K562 (cell line): Measurements from ENCODE around the gene MCM3. TPM values are rescaled to one million over a fixed set of nuclear protein-coding genes. Genes with fewer than 3 reads are reported as not detected.

Experiments
- ATF1 ChIP-seq, 2 experiments: fragments of 450-650 bp in 1 of 2; IDR thresholded peaks; 2 replicates each; pipeline ENCODE4 v1.6.1; 2016; ENCODE audit warnings: missing compliant biosample characterization in 1 of 2, missing genetic modification characterization in 1 of 2
- HMGN3 ChIP-seq: IDR thresholded peaks from 2 replicates; pipeline ENCODE4 v1.6.1; 2011; ENCODE audit warnings: borderline replicate concordance, low read depth, mild to moderate bottlenecking, mixed read lengths, low read length; ENCODE audit not compliant: insufficient read length; ENCODE audit errors: extremely low read depth
- MTA1 ChIP-seq: fragments of 450-650 bp; IDR thresholded peaks from 2 replicates; pipeline ENCODE4 v1.6.1; 2017; ENCODE audit warnings: borderline replicate concordance
- MYBL2 ChIP-seq, 2 experiments: fragments of 450-650 bp in 1 of 2; sonication (generic) in 1 of 2; formaldehyde crosslinking in 1 of 2; IDR thresholded peaks; 2 replicates each; pipeline versions ENCODE4 v1.6.1 to v1.8.1; 2017 to 2022; ENCODE audit warnings: borderline replicate concordance in 1 of 2, inconsistent platforms in 1 of 2, low read depth in 1 of 2, mild to moderate bottlenecking in 1 of 2, missing genetic modification reagents in 1 of 2, moderate library complexity in 1 of 2
- PHF20 ChIP-seq: fragments of 450-650 bp; IDR thresholded peaks from 2 replicates; pipeline ENCODE4 v1.6.1; 2018; ENCODE audit not compliant: partially characterized antibody
- POLR2H ChIP-seq: IDR thresholded peaks from 2 replicates; pipeline ENCODE4 v1.6.1; 2016; ENCODE audit warnings: missing genetic modification characterization, low read depth, mild to moderate bottlenecking, control low read depth, missing compliant biosample characterization, moderate library complexity
- SMAD1 ChIP-seq: fragments of 150-350 bp; IDR thresholded peaks from 2 replicates; pipeline ENCODE4 v1.6.1; 2014; ENCODE audit warnings: low read length, low read depth; ENCODE audit not compliant: partially characterized antibody
- polyA plus RNA-seq, 8 experiments: library from polyadenylated mRNA; depleted of rRNA in 4 of 8; stranded (reverse) in 5 of 8; unstranded in 3 of 8; fragments of >200 nt; fragmentation: Nextera tagmentation in 2 of 8; fragmentation: Illumina TruSeq in 1 of 8; extraction: Ambion mirVana in 2 of 8; extraction: Trizol in 1 of 8; gene quantifications; 2 replicates each; pipeline versions ENCODE4 v1.2.1 to v1.2.3, GENCODE V29; 2011 to 2014; ENCODE audit warnings: inconsistent platforms in 1 of 8, missing spikeins in 1 of 8
- total RNA-seq, 7 experiments: library from RNA; depleted of rRNA in 6 of 7; stranded (reverse); fragments of >200 nt in 6 of 7; fragmentation: Illumina TruSeq in 2 of 7; extraction: Trizol in 2 of 7; gene quantifications; 2 replicates each; pipeline versions ENCODE4 v1.2.1 to v1.2.3, GENCODE V29; 2011 to 2021; ENCODE audit warnings: low replicate concordance in 1 of 7
- TF ChIP-seq, protein P1 (sequence below): fragments of 450-650 bp; IDR thresholded peaks from 2 replicates; pipeline ENCODE4 v1.6.1; 2016; ENCODE audit warnings: borderline replicate concordance
- TF ChIP-seq, protein P2 (sequence below), 3 experiments: IDR thresholded peaks in 2 of 3; conservative IDR thresholded peaks in 1 of 3; 2 replicates each; pipeline ENCODE4 v1.5.1; 2011 to 2012; ENCODE audit warnings: low read length in 3 of 3, mild to moderate bottlenecking in 3 of 3, control low read depth in 2 of 3, improper control_type of control experiment in 1 of 3, inconsistent platforms in 1 of 3, low read depth in 1 of 3, mixed read lengths in 1 of 3, moderate library complexity in 1 of 3; ENCODE audit not compliant: insufficient read depth in 2 of 3
- TF ChIP-seq, protein P3 (sequence below), 2 experiments: IDR thresholded peaks; 2 replicates each; pipeline ENCODE4 v1.6.1; 2011; ENCODE audit warnings: borderline replicate concordance in 1 of 2, control low read depth in 1 of 2, low read depth in 1 of 2, low read length in 1 of 2, mild to moderate bottlenecking in 1 of 2, mixed read lengths in 1 of 2, moderate library complexity in 1 of 2; ENCODE audit not compliant: insufficient read depth in 1 of 2, insufficient read length in 1 of 2, poor library complexity in 1 of 2, severe bottlenecking in 1 of 2; ENCODE audit errors: extremely low read depth in 1 of 2
- TF ChIP-seq, protein P4 (sequence below): fragments of 250-450 bp; sonication (Bioruptor Pico); IDR thresholded peaks from 2 replicates; pipeline ENCODE4 v1.4.0; 2020

MCM3 gene
- total and polyA plus RNA-seq, 9 of the 15 experiments (the other 6 are each of a cell fraction or from before 2014, with no cell fraction given) = 76.1 to 270 (median 250) TPM

DNA sequence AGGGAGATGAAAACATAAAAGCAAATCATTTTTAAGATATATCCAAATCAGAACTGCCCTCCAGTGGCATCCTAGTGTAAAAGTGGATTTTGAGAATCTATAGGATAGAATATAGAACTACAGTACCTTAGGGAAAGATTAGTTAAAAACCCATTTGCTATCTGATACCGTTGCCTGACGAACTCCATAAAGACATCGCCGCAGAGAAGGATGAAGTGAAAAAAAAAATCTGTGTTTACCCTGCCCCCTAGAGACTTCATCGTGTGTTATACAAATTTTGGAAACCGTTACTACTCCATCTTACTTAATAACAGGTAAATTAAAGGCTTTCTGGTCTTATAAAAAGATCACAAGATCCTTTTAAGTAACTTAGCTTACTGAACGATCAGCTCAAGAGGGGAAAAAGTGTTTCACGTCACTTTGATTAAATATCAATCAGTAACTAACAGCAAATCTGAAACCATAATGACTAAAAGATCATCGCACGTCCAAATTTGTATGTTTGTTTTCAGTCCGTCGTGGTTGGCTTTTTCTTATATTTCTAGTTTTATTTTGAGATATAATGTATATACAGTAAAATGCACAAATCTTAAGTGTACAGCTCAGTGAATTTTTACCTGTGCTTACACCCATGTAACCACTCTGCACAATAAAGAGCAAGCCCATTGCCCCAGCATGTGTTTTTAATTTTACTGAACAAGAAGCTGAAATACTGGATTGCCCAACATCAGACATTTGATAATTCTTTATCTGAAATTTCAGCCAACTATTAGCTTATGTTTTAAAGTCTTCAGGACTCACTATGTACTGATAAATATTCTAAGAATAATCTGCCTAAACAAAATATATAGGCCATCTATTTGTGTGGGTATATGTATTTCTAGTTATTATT, 881 bp upstream of the MCM3 start (continued):
- TF ChIP-seq, protein P1, sequence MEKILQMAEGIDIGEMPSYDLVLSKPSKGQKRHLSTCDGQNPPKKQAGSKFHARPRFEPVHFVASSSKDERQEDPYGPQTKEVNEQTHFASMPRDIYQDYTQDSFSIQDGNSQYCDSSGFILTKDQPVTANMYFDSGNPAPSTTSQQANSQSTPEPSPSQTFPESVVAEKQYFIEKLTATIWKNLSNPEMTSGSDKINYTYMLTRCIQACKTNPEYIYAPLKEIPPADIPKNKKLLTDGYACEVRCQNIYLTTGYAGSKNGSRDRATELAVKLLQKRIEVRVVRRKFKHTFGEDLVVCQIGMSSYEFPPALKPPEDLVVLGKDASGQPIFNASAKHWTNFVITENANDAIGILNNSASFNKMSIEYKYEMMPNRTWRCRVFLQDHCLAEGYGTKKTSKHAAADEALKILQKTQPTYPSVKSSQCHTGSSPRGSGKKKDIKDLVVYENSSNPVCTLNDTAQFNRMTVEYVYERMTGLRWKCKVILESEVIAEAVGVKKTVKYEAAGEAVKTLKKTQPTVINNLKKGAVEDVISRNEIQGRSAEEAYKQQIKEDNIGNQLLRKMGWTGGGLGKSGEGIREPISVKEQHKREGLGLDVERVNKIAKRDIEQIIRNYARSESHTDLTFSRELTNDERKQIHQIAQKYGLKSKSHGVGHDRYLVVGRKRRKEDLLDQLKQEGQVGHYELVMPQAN = no peak
- no peak for TF ChIP-seq SMAD1
- TF ChIP-seq, protein P2, sequence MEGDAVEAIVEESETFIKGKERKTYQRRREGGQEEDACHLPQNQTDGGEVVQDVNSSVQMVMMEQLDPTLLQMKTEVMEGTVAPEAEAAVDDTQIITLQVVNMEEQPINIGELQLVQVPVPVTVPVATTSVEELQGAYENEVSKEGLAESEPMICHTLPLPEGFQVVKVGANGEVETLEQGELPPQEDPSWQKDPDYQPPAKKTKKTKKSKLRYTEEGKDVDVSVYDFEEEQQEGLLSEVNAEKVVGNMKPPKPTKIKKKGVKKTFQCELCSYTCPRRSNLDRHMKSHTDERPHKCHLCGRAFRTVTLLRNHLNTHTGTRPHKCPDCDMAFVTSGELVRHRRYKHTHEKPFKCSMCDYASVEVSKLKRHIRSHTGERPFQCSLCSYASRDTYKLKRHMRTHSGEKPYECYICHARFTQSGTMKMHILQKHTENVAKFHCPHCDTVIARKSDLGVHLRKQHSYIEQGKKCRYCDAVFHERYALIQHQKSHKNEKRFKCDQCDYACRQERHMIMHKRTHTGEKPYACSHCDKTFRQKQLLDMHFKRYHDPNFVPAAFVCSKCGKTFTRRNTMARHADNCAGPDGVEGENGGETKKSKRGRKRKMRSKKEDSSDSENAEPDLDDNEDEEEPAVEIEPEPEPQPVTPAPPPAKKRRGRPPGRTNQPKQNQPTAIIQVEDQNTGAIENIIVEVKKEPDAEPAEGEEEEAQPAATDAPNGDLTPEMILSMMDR (IDR thresholded peaks at IDR 0.05 in 2 of 3, conservative IDR thresholded peaks at IDR 0.05 in 1 of 3; ENCODE audit: insufficient read depth in 2 of 3, low read depth in 1 of 3, low read length in 3 of 3) = peak in 2 of 3 experiments; percentile 22 to 38; a peak in 2 of 6 replicates
- no peak for TF ChIP-seq ATF1 (CRISPR knock-in tag; IDR thresholded peaks at IDR 0.05)
- no peak for TF ChIP-seq ATF1 (tag; IDR thresholded peaks at IDR 0.05)
- no peak for TF ChIP-seq HMGN3
- no peak for TF ChIP-seq PHF20
- TF ChIP-seq POLR2H (tag) = peak; percentile 33; the same call in 1 of the 2 replicates
- TF ChIP-seq, protein P3, sequence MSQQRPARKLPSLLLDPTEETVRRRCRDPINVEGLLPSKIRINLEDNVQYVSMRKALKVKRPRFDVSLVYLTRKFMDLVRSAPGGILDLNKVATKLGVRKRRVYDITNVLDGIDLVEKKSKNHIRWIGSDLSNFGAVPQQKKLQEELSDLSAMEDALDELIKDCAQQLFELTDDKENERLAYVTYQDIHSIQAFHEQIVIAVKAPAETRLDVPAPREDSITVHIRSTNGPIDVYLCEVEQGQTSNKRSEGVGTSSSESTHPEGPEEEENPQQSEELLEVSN (IDR thresholded peaks at IDR 0.05; ENCODE audit: borderline replicate concordance in 1 of 2, extremely low read depth in 1 of 2, insufficient read depth in 1 of 2, insufficient read length in 1 of 2, low read depth in 1 of 2, low read length in 1 of 2, poor library complexity in 1 of 2, severe bottlenecking in 1 of 2) = no peak
- 0 out of 2 replicates have a peak, but pooled peaks have one; percentile 40 for TF ChIP-seq MTA1
- TF ChIP-seq, protein P4, sequence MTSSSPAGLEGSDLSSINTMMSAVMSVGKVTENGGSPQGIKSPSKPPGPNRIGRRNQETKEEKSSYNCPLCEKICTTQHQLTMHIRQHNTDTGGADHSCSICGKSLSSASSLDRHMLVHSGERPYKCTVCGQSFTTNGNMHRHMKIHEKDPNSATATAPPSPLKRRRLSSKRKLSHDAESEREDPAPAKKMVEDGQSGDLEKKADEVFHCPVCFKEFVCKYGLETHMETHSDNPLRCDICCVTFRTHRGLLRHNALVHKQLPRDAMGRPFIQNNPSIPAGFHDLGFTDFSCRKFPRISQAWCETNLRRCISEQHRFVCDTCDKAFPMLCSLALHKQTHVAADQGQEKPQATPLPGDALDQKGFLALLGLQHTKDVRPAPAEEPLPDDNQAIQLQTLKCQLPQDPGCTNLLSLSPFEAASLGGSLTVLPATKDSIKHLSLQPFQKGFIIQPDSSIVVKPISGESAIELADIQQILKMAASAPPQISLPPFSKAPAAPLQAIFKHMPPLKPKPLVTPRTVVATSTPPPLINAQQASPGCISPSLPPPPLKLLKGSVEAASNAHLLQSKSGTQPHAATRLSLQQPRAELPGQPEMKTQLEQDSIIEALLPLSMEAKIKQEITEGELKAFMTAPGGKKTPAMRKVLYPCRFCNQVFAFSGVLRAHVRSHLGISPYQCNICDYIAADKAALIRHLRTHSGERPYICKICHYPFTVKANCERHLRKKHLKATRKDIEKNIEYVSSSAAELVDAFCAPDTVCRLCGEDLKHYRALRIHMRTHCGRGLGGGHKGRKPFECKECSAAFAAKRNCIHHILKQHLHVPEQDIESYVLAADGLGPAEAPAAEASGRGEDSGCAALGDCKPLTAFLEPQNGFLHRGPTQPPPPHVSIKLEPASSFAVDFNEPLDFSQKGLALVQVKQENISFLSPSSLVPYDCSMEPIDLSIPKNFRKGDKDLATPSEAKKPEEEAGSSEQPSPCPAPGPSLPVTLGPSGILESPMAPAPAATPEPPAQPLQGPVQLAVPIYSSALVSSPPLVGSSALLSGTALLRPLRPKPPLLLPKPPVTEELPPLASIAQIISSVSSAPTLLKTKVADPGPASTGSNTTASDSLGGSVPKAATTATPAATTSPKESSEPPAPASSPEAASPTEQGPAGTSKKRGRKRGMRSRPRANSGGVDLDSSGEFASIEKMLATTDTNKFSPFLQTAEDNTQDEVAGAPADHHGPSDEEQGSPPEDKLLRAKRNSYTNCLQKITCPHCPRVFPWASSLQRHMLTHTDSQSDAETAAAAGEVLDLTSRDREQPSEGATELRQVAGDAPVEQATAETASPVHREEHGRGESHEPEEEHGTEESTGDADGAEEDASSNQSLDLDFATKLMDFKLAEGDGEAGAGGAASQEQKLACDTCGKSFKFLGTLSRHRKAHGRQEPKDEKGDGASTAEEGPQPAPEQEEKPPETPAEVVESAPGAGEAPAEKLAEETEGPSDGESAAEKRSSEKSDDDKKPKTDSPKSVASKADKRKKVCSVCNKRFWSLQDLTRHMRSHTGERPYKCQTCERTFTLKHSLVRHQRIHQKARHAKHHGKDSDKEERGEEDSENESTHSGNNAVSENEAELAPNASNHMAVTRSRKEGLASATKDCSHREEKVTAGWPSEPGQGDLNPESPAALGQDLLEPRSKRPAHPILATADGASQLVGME (CRISPR knock-in tag) = no peak
- peak; percentile 57; the same call in 1 of the 2 replicates for TF ChIP-seq MYBL2 (IDR thresholded peaks at IDR 0.05; ENCODE audit: low read depth)
- no peak for TF ChIP-seq MYBL2 (CRISPR knock-in tag; IDR thresholded peaks at IDR 0.05; ENCODE audit: borderline replicate concordance)
